ENCODE results near the gene LGR4.

DNA sequence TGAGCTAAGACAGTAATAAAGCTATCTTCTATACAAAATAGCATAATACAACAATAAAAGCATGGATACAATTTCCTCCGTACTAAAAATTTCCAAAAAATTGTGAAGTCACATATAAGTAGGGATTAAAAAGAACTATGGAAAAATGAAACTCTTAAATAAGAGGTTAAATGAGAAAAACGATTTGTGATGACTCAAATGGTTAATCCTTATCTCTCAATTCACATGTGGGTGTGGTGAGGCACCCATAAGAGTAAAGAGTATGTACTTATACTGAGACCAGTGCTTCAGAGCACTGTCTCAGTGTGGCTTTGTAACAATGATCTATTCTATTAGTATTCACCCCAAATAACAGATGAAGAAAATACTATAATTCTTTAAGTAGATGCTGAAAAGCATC lies 84.6 kb downstream of the LGR4 start:
- TF ChIP-seq EZH2 (IDR thresholded peaks at IDR 0.05; ENCODE audit: low read depth) = no peak
- TF ChIP-seq, protein P1, sequence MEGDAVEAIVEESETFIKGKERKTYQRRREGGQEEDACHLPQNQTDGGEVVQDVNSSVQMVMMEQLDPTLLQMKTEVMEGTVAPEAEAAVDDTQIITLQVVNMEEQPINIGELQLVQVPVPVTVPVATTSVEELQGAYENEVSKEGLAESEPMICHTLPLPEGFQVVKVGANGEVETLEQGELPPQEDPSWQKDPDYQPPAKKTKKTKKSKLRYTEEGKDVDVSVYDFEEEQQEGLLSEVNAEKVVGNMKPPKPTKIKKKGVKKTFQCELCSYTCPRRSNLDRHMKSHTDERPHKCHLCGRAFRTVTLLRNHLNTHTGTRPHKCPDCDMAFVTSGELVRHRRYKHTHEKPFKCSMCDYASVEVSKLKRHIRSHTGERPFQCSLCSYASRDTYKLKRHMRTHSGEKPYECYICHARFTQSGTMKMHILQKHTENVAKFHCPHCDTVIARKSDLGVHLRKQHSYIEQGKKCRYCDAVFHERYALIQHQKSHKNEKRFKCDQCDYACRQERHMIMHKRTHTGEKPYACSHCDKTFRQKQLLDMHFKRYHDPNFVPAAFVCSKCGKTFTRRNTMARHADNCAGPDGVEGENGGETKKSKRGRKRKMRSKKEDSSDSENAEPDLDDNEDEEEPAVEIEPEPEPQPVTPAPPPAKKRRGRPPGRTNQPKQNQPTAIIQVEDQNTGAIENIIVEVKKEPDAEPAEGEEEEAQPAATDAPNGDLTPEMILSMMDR (conservative IDR thresholded peaks at IDR 0.05) = no peak

All from PC-9 (cell line).